Femur (tissue), 1 donor: ENCODE results near the gene EEA1.
"Not testable (repeated sequence)": the region's sequence is repeated elsewhere in the genome, so short reads cannot be mapped to it uniquely, and the experiment has no call there.

ENCODE experiments used
- DNase-seq: peaks from one replicate; pipeline ENCODE4 v3.0.0-alpha.2; 2017

EEA1 gene

DNA sequence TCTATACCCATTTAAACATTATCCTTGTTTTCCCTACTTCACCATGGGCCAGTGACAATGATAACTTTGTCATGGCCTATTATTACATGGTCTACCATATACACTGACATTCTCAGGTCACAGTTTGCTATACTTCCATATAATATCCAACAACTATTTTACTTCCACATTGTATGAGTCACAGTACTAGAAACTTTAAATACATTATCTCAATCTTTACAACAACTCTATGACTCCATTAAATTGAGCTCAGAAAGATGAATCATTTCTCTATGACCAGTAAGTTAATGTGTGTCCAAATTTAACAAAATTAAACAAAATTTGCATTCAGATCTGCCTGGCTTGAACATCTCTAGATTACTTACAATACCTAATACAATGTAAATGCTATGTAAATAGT, 132.4 kb downstream of the EEA1 start:
- no peak for DNase-seq

DNA sequence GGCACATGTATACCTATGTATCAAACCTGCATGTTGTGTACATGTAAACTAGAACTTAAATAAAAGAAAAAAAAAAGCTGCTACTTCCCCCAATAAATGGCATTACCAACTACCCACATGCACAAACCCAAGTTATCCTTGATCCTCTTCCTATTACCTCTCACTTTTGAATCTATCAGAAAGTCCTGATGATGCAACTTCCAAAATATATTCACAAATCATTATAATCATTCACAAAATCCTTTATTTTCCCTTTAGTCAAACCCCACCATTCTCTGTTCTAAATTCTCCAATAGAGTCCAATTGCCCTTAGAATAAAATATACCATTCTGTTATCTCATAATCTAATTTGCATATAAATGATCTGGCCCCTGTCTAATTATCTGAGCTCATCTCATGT, 134.3 kb downstream of the EEA1 start:
- no peak for DNase-seq

DNA sequence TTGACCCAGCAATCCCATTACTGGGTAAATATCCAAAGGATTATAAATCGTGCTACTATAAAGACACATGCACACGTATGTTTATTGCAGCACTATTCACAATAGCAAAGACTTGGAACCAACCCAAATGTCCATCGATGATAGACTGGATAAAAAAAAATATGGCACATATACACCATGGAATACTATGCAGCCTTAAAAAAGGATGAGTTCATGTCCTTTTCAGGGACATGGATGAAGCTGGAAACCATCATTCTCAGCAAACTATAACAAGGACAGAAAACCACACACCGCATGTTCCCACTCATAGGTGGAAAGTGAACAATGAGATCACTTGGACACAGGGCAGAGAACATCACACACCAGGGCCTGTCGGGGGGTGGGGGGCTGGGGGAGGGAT, 134.7 kb downstream of the EEA1 start:
- not testable (repeated sequence) for DNase-seq

DNA sequence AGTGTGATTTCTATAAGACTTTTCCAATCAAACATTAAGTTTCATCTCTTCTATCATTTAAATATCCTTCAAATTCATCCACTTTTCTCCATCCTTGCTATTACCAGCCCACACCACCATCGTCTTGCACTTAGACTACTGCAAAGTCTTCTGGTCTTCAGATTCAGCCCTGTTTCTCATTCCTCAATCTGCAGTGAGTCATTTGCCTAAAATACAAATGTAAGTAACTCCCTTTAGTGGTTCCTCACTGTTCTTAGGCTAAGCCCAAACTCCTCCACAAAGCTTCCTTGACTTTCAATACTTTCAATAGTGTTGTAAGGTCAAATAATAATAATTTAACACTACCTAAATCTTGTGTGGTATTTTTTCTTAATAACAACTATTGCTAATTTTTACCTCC, 143.1 kb downstream of the EEA1 start:
- DNase-seq = no peak

DNA sequence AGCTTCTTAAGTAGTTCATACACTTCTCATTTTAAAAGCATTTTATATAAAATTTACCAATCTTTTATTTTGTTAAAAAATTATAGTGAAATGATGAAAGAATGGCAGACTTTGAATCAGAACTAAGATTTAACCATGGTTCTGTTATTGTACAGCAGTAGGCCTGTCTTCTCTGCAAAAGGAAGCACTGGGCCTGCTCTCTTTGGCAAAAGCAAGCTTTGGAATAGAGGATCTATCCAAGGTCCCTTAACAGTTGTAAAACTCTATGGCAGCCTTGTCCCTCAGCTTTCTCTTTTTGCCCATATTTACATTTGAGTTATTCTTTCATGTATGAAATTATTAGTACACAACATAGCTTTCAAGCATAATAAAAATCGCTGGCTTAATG, 143.5 kb downstream of the EEA1 start:
- DNase-seq = no peak

DNA sequence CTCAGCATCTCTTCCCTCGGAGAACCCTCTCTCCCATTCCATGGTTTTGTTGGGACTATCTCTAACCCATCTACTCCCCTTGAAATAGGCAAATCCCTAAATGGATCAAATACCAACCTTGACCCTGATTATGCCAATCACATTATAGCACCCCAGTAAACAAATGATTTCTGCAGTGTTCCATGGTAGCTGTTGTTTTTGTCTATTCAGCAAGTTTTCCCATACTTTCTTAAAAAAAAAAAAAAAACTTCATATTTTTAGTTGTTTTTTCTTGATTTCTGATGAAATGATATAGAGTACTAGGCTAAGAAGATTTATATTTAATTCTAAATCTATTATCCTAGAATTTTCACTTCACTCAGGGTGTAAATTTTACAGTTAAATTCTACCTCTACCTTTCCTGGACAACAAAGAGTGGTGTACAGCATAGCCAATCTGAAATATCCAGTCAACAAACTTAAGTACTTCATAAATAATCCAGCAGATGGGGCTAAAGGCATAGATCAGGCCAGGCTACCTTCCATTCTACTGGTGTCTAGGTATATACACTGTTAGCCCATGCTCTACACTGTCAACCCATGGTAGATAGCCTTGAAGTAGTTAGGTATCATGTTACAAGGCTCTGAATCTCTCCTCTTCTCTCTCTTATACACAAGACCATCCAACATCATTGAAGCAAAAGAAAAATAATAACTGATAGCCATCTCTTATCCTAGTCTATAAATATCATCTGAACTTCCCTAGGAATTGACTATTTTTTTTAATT, 144.1 kb downstream of the EEA1 start:
- DNase-seq = no peak

DNA sequence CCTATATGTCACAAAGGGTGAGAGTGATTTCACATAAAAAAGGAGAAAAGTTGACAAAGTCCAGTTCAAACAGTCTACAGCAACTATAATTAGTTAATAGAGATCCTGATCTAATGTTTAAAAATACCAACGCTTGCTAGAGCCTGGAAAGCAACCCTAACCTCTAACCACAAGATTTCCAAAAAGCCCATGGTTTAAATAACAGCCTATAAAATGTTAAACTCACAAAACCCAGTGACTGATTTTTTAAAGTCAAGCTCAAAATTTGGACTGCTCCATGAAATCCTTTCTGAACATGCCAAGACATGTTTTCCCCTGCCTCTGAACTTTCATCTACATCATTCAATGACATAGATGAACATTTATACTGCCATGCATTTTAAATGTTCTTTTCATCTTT, 144.7 kb downstream of the EEA1 start:
- no peak for DNase-seq

DNA sequence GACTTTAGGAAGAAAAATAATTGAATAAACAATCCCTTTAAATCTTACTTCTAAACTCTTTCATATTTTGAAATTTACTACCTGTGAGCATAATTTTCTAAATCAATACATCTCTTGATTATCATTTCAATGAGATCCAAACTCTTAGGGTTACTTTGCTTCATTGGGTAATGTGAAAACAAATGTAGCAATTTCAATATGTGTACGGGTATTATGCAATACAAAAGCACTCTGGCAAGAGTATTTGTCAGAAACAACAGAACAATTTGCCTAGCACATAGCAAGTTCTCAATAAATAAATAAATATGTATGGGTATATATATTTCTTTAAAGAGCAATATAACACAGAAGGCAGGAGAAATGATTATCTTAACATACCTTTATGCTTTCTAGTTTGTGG, 149.2 kb downstream of the EEA1 start:
- no peak for DNase-seq

DNA sequence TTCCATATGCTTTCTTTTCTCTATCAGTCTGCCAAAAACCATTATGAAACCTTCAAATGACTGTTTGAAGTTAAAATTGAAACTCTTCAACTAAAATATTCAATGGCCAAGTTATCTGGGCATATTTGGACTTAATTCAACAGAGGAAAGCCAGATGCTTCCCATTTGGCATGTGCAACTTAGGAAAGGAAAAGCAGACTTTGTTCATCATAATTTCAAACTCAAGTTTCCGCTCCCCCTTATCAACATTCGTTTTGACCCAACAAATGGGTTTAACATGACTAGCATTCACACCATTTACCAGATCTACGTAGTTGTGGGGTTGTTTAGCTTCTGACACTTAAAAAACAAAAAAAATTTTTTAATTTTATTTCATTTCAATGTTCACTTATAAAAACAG, 150.6 kb downstream of the EEA1 start:
- no peak for DNase-seq

DNA sequence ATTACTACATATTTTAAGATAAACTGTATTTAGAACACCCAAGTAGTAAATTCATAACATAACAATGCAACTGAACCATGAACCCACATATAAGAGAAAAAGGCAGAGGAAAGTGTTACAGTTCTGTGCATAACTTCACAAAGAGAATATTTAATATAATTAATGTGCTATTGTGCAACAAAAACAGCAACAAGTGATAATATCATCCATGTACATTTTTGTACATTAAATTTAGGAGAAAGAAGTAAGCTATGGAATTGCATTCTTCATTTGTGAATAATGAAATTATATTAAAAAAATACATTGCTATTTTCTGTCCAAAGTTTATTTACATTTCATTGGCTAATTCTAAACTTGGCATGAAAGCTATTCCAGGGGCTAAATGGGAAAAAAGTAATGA, 153.7 kb downstream of the EEA1 start:
- no peak for DNase-seq

DNA sequence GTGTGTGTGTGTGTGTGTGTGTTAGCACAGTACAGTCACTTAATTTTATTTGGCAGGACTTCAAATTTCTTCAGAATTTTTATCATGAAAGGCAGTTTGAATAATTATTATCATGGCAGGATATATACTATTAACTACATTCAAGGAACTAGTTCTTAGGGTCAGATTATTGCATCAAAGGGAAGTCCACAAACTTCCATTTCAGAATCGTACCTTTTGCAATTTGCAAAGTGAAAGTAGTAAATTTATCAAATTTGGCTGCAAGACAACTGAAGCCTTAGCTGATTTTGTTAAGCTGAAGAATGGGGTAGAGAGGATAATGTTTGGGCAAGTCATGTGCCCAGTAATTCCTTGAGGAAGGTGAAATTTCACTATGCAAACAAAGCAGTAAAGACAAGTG, 158.1 kb downstream of the EEA1 start:
- no peak for DNase-seq

DNA sequence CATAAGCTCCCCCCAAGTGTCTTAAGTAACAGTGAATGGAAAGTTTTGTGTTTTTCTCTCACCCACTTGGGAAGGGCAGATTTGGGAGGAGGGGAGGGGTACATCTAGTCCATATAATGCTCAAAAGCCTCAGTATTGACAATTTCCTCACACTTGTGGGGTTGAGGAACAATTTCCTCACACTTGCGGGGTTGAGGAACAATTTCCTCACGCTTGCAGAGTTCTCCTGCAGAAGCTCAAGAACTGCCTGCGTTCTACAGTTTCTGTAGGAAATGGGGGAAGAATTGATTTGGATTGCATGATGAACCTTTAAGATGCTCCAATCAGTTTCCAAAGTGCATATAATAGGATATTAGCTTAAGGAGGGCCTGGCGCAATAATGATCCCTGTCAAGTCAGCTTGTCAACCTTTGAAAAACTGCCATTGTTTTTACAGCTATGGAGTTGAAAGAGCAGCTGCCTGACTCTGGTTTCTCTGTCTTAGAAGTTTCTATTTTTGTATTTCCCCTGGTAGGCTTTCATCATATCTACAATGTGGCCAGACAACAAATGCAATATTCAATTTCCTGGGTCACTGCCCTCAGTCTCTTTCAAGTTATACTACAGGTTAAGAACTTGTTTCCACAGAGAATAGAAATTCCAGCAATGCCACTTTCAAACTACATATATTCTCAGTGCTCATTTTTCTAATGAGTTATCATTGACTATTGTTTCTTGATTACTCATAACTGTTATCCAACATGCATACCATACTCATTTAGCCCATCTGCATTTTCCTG, 159.8 kb downstream of the EEA1 start:
- peak; percentile 28 for DNase-seq

DNA sequence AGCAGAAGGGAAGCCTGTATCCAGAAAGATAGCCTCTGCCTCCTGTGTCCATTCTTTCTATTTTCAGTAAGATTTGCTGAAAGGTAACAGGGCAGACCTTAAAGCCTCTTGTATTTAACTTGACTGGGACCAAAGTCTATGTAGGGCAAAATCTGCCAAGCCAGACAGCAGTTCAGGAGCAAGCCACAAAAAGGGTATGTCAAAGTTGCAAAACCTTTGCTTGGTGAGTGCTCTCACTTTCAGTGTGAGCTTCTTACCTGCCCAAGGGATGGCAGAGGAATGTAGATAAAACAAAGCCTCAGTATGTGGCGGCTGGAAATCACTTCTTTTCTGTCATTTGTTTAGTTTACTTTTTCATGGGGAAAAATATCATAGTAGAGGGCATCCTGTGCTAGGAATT, 163.2 kb downstream of the EEA1 start:
- no peak for DNase-seq

DNA sequence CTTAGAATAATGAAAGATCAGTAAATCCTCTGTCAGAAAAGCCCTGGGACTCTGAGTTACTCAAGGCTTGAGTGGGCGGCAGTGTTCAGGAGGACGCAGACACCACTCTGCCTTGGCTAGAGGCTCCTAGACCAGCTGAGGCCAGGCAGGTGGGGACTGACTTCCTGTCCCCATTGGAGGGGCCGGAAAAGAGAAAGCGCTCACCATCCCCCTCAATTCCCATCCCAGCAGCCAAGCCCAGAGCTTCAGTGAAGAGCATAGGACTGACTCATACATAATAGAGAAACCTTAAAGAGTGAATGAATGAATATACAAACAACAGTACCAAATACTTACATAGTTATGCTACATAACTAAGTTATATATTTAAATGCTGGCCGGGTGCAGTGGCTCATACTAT, 164.3 kb downstream of the EEA1 start:
- DNase-seq = peak; percentile 65

DNA sequence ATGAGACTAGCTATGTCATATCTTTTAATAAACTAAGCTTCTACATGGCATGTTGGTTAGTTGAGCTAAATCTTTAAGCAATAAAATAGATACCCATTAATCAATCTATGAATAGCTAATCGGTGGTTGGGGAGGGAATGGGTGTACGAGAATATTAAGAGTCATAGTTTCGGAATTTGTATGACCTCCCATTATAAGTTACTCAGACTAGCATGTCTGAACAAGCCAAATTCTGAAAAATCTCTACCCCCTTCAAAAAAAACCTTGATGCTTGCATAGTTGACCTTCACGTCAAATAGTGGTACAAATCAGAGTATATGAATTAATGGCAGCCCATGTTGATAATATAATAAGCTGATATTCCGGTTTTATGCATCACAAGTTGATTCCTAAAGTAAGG, 166.3 kb downstream of the EEA1 start:
- DNase-seq = no peak

DNA sequence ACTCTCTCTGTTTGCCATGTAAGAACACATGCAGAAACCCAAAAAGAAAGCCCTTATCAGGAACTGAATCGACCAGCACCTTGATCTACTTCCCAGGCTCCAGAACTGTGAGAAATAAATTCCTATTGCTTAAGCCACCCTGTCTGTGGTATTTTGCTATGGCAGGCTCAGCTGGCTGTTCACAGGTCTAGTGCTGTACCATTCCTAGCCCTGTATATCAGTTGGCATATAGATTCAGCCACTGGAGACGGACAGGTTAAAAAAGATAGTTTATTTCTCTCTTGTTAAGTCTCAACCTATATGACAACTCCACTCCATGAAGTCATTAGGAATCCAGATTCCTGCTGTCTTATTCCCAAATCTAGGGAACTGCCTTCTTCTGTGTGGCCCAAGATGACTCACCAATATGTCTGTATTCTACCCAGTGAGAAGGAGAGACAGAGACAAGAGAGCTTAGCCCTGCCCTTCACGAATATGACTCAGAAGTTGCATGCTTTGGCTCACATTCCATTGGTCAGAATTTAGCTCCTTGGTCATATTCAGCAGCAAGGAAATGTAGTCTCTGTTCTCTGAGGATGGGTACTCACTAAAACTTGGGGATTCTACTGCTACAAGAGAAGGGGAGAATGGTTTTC, 169.3 kb downstream of the EEA1 start:
- no peak for DNase-seq

DNA sequence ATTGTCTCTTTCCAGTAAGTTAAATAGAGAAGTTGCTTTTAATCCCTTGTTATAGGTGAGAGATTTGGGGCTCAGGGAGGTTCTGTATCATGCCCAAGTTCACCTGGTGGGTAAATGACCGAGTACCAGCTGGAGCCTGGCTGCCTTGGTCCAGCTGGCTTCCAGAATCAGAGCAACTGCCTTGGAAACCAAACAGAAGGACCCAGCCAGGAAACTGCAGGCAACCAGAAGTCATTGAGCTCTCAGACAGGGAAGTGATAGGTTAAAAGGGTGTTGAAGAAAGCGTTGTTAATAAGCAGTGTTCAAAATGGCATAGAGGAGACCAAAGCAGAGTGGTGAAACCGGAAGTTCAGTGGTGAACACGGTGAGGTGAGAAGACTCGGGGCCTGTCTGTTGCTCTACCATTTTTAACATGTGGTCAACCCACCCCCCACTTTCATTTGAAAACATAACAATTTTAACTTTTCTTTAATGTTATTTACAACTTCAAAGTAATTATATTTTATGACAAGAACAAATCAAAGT, 171.4 kb downstream of the EEA1 start:
- DNase-seq = no peak

DNA sequence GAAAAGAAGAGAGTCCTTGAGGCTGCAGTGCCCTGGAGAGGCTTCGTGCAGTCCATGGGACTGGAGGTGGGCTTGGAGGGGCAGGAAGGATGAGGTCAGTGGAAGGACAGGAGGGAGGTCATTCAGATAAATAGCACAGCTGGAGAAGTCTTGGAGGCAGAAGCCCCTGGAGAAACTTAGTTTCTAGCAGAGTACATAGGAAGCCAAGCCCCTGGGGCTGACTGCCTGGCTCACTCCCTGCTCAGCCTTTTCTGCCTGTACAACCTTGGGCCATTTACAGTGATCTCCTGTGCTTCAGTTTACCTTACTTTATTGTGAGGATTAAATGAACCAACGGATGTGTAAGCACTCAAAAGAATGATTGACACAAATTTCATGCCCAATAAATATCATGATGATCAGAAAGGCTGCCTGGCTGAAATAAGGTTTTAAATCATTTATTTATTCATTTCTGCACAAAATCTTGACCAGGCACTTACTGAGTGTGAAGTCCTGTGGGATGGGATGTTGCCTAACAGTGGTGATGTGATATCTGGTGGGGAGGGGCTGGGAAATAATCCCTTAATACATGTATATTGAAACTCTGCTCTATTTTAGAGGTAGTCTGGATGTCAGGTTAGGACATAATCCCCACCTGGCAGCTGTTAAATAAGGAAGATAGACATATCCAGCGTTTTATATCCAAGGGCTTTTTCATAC, 172.0 kb downstream of the EEA1 start:
- DNase-seq = no peak

DNA sequence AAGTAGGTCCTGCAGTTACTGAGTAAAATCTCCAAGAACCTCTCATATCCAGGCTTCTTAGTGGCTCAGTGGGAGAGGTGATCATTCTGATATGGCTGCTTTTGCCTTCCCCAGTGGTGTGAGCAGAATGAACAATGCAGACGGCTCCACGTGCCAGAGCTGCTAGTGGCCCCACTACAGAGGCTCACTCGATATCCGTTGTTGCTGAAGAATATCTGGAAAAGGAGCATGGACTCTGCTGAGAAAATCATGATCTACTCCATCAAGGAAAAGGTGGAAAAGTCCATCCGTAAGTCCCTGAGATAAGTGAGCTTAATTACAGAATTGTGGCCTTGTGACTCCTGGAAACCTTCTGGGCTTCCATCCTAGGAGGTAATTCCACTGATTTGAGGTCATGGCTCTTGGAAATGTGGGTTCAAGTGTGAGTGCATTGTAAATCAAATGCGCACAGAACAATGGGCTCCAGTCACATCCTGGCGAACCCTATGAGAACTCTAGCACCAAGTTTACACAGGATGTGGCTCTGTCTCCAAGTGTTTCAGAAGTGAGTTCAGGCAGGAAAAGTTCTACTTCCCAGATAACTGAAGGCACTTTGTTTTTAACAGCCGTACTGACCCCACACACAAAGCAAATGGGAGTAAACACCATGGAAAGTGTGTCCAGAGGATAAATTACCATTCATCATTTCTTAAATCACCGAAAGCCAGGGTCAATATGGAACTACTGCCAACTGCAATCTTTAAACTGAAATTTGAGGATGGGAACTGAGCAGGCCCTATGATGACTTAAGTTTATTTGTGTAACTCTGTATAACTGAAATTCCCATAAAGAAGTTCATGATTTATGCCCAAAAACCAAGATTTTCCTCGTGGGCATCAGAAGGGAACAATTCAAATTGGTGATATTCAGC, 174.9 kb downstream of the EEA1 start:
- no peak for DNase-seq

DNA sequence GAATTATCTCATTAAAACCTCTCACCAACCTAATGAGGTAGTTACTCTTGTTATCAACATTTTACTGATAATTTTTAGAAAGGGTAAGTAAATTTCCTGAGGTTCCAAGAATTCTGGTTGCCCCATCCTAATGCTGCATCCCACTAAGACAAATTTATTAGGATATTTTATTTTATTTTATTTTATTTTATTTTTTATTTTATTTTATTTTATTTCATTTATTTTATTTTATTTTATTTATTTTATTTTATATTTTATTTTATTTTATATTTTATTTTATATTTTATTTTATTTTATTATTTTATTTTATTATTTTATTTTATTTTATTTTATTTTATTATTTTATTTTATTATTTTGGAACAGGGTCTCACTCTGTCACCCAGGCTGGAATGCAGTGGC, 179.4 kb downstream of the EEA1 start:
- DNase-seq = not testable (repeated sequence)

DNA sequence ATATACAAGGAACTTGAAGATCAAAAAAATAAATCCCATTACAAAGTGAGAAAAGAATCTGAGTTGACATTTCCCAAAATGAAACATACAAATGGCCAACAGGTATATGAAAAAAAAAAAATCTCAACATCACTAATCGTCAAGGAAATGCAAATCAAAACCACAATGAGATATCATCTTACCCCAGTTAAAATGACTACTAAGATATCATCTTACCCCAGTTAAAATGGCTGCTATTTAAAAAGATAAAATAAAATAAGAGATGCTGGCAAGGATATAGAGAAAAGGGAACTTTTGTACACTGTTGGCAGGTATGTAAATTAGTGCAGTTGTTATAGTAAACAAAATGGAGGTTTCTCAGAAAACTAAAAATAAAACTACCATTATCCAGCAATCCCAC, 181.9 kb downstream of the EEA1 start:
- no peak for DNase-seq
